NCI-H82 treated with DMSO at 0.1 percent for 48 hours (cell line): ENCODE measurements around the gene PDHX.
"Not testable (repeated sequence)": the region's sequence is repeated elsewhere in the genome, so short reads cannot be mapped to it uniquely, and the experiment has no call there.

Source experiments
- DNase-seq: peaks from one replicate; lab custom pipeline; 2025; ENCODE audit not compliant: unreplicated experiment; lab: John Stamatoyannopoulos, UW

Gene PDHX

DNA sequence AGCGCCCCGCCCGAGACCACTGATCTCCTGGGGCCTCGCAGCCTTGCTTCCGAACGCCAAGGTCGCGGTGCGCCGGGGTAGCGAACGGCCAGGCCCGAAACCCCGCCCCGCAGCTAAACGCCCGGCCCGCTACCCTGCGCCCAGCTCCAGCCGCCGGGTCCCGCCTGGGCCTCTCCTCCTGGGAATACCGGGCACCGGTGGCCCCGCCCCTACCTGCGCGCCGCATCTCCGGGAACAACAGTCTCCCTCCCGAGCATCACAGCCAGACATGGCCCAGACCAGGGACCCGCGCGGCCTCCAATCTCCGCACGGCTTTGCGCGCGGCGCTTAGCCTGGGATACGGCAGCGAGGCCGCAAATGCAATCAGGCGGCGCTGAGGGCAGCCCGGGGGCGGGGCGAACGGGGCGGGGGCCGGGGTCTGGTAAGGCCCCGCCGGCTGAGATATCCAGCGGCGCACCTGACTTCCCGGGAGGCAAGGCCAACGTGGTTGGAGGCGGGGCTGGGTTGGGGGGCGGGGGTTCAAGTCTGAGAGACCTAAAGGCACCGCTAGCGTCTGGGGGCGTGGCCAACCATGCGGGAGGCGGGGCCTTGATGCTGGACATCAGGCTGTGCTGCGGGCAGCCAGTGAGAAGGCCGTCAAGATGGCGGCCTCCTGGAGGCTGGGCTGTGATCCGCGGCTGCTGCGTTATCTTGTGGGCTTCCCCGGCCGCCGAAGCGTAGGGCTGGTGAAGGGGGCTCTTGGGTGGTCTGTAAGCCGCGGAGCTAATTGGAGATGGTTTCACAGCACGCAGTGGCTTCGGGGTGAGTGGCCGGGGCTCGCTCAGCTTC is at the start of gene PDHX, which contains the start of gene APIP:
Gene PDHX, plus strand, starts transcription at position 604 of the 828 bp plus-strand sequence. Its CDS starts 38 bp downstream, at position 642.
Gene APIP, minus strand, starts transcription at position 365 of the 828 bp plus-strand sequence. Its CDS starts 95 bp downstream, at position 270.
- peak; percentile 85 for DNase-seq

GRCh38 chr11:34869425-34869824 is 47.0 kb upstream of the PDHX start:
- no peak for DNase-seq

- no peak for DNase-seq
Observed at GRCh38 chr11:34870548-34871196, 45.7 kb upstream of the PDHX start.

- DNase-seq: no peak
Observed at GRCh38 chr11:34874202-34874601, 42.2 kb upstream of the PDHX start.

DNA sequence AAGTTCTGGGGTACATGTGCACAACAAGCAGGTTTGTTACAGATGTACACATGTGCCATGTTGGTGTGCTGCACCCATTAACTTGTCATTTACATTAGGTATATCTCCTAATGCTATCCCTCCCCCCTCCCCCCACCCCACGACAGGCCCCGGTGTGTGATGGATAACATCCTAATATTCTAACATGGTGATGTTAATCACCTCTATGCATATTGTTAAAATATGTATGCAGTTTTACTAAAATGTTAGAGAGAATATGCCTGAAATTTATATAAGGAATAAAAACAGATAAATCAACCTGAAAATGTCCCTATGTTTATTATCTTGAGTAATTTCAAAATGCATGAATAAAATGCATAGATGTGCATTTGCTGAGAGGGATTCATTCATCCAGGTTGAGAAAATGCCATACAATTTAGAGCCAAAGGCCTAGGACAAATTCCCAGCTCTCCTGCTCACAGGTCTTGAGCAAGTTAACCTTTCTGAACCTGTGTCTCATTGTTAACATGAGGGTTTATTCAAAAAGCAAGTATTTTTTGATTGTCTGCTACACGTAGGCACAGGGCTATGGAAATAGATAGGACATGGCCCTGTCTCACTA is 38.9 kb upstream of the PDHX start:
- no peak for DNase-seq

GRCh38 chr11:34881900-34882299 is 34.5 kb upstream of the PDHX start:
- DNase-seq: no peak

DNA sequence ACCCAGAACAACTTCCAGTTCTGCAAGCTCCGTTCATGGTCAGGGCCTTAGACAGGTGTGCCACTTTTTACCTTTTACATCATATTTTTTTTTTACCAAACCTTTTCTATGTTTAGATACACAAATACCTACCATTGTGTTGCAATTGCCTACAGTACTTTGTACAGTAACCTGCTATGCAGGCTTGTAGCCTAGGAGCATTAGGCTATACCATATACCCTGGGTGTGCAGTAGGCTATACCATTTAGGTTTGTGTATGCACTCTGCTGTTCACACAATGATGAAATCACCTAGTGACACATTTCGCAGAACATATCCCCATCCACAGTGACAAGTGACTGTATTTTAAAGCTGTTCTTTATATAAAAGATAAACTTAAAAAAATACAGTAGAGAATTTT is 29.8 kb upstream of the PDHX start:
- no peak for DNase-seq

DNA sequence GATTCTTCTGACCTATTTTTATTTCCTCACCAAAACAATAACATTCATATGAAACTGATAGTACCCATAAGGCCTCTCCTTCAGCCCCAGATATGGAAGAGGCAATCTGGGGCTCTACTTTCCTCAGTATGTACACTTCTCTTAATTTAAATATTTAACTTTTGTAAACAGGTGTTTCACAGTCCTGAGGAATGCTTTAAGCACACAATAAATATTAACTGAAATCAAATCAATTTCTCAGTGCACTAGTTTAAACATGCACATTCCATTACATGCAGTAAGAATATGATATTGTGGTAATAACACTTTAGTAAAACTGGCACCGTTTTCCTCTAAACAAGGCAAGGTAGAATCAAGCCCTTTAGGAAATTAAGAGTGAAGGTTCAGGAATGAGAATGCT is 29.2 kb upstream of the PDHX start:
- no peak for DNase-seq

DNA sequence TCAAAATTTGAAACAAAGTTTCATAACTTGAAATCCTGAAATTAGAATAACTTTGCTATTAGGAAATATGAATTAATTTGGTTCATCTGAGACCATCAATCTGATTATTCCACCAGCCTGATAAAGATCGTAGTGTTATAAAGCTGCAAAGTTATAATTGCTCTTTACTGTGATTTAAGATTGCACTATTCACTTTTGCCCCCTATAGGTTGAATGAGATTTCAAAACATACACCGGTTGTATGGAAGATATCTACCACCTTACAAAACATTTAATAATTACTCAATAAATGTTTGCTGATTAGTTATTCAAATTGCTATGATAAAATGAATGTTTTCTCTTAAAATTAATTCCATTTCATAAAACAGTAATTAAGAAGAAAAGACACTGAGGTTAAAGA is 26.3 kb upstream of the PDHX start:
- no peak for DNase-seq

DNA sequence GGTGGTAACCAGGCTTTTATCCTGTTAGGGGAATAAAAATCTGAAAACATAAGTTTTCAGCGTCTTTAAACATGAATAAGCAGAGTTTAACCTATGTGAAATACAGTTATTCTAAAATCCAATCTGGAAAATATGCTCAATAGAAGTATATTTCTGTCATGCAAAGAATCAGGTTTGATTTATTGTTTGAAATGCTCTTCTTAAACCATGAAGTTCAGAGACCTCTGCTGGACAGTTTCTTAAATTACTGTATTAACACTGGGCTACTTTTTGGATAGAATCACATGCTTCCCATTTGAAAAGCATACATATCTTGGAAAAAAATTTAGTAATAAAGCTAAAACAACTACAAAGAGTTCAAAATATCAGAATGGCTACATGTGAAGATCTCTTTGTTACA is 25.6 kb upstream of the PDHX start:
- DNase-seq: no peak

- no peak for DNase-seq
Observed at GRCh38 chr11:34891611-34892010, 24.8 kb upstream of the PDHX start.

DNA sequence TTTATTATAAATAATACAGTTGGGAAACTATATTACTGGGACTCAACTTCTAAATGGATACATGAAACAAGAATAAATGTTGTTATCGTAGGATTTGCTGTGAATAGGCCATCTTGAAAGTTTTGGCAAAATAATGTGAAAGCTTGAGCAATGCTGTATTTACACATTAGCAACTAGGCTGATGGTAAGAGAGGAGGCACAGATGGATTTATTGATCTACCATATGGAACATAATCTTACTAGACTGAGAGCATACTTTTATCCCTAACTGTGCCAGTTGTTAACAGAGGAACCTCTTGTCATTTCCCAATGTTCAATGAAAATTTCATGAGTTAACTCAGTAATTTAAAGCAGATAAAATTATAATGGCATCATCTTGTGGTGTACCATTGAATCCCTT is 23.0 kb upstream of the PDHX start:
- DNase-seq: peak; percentile 27

DNA sequence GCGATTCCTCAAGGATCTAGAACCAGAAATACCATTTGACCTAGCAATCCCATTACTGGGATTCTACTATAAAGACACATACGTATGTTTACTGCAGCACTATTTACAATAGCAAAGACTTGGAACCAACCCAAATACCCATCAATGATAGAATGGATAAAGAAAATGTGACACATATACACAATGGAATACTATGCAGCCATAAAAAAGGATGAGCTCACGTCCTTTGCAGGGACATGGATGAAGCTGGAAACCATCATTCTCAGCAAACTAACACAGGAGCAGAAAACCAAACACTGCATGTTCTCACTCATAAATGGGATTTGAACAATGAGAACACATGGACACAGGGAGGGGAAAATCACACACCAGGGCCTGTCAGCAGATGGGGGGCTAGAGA is 20.2 kb upstream of the PDHX start:
- DNase-seq: not testable (repeated sequence)

DNA sequence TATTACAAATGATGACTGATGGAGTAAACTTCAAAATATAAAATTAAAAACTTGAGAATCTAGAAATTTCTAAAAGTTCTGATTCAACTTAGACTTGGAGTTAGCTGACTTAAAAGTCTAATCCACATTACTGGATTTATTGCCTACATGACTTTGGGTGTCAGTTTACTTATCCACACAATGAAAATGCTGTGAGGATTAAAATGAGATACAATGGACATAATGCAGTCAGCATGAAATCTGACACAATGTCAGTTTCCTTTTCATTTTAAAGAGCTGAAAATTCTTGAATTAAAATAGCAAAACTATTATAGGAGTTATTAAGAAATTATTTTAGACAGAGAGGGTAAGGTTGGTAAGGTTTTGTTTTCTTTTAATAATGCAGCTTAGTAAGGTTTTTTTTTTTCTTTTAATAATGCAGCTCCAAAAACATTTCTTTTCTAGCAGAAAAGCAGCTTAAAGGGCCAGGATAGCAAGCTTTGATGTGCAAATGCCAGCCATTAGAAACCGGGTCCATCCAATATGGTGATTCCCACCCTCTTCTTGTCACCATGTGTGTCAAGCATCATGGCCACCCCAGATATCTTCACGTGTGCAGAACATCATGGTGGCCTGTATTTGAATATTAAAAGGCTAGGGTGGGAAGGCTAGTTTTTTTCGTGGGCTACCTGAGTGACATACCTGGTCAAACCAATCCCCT is 19.1 kb upstream of the PDHX start:
- no peak for DNase-seq

DNA sequence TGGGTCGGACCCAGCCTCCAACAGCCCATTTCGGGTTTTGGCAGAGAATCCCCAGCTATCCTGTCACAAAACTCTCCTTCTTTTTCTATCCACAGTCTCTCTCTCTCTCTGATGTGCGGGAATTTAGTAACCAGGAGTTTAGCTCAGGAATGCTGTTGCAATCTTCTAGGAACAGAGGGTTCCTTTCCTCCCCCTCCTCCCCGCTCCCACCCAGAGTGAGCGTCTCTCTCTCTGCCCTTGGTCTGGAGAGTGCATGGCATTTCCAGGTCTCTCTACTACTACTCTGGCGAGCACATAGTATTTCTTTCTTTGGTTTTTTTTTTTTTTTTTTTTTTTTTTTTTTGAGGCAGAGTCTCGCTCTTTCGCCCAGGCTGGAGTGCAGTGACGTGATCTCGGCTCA is 17.9 kb upstream of the PDHX start:
- DNase-seq: no peak

GRCh38 chr11:34899633-34900016 is 16.8 kb upstream of the PDHX start:
- DNase-seq: no peak

DNA sequence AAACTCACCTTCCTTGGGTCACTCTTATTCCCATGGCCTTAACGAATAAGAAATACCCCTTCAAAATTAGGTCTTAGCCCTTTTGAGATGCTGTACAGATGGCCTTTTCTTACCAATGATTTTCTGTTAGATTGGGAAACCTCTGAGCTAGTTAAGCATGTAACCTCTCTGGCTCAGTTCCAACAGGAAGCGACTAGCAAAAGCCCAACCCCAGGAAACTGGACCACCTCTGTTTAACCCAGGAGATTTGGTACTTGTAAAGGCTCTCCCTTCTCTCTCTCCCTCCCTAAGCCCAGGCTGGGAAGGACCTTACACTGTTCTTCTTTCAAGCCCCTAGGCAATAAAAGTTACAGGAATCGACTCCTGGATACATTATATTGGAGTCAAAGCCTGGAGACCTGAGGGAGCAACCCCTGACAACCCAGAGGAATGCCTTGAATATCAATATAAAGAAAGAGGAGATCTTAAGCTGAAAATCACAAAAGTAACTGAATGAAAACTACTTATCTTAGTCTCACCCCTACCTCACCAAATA is 11.9 kb upstream of the PDHX start:
- DNase-seq: no peak

DNA sequence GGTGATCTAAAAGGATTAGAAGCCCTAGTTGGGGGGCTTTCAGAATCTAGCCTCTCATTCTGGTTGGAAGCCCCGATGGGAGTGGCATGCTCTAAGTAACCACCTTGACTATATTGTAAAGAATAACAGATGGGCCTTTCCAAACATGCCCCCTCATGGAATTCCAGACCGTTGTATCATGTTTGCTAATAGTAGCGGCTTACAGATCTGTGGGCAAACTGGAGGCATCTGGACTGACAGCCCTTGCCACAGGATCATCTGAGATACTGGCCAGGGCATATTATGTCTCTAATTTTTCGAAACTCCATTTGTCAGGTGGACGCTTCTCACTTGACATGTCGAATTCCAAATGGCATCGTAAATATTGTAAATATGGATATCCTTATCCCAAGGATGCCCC is 10.8 kb upstream of the PDHX start:
- DNase-seq: no peak

DNA sequence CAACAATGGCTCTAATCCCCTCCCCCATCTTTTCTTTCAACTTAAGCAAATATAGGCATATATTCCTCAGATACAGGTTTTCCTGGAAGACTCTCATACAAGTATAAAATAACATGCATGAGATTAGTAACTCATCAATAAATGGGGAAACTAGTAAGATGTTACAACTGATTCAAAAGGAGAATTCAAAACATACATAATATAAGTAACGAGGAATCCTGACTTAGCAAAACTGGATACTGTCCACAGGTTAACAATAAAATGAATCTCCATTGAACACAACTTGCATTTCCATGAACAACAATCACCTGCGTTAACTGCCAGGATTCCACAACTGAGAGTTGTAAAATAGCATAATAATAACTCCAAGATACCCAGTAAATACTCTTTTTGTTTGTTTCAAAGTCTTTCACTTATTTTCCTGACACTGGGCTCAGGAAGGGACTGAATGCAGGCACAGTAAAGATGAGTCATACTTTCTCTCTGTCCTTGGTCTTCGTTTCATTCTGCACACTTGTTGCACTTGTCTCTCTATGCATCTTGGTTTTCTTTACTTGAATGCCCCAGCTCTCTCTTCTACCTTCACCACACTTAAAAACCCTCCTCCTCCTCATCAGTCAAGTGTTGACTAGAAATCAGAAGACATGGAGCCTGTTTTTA is 8.4 kb upstream of the PDHX start:
- no peak for DNase-seq

DNA sequence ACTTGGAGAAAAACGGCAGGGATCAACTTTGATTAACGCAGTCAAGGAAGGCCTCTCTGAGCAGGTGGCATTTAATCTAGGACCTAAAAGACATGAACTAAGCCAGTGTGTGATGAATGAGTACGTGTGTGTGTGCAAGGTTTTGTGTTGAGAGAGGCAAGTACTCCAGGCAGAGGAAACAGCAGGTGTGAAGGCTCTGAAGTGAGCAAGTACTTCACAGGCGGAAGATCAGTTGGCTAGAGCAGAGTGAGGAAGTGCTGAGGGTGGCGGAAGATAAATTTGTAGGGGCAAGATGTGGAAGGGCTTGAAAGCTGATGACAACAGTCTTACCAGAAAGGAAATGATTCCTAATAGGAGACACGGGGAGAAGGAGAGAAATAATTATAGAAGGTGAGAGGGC is 7.0 kb upstream of the PDHX start:
- no peak for DNase-seq

- DNase-seq: no peak
Observed at GRCh38 chr11:34909955-34910354, 6.5 kb upstream of the PDHX start.
